HG02588 (cell line): ENCODE results near the gene PICALM.
"Not testable (repeated sequence)": the region's sequence is repeated elsewhere in the genome, so short reads cannot be mapped to it uniquely, and the experiment has no call there.

ENCODE experiments used
- ATAC-seq: cut with Tn5 transposase; IDR thresholded peaks from one replicate; pipeline ENCODE4 v1.9.1; 2021; ENCODE audit warnings: mild to moderate bottlenecking, moderate library complexity; ENCODE audit not compliant: unreplicated experiment

Gene PICALM

GRCh38 chr11:86068951-86069407 is at the start of gene PICALM:
Gene PICALM, minus strand, starts transcription at chr11:86069084. Its CDS starts 304 bp downstream, at chr11:86068780.
- peak; percentile 84 for ATAC-seq

- no peak for ATAC-seq
These were observed 49.4 kb upstream of the PICALM start for GRCh38 chr11:86118253-86118652.

GRCh38 chr11:86117712-86118063 is 48.8 kb upstream of the PICALM start:
- no peak for ATAC-seq

GRCh38 chr11:86117001-86117711 is 48.3 kb upstream of the PICALM start:
- no peak for ATAC-seq

GRCh38 chr11:86116386-86116726 is 47.5 kb upstream of the PICALM start:
- peak; percentile 89 for ATAC-seq

- ATAC-seq, result peak; percentile 37
These were observed 46.9 kb upstream of the PICALM start for GRCh38 chr11:86115542-86116385.

GRCh38 chr11:86108890-86109638 is 40.2 kb upstream of the PICALM start:
- no peak for ATAC-seq

- ATAC-seq, result no peak
These were observed 39.3 kb upstream of the PICALM start for GRCh38 chr11:86108191-86108590.

- ATAC-seq, result no peak
These were observed 38.0 kb upstream of the PICALM start for GRCh38 chr11:86106916-86107315.

- not testable (repeated sequence) for ATAC-seq
These were observed 37.1 kb upstream of the PICALM start for GRCh38 chr11:86106031-86106430.

- not testable (repeated sequence) for ATAC-seq
These were observed 36.7 kb upstream of the PICALM start for GRCh38 chr11:86105601-86106000.

- ATAC-seq, result no peak
These were observed 34.9 kb upstream of the PICALM start for GRCh38 chr11:86103808-86104207.

GRCh38 chr11:86101941-86102407 is 33.1 kb upstream of the PICALM start:
- no peak for ATAC-seq

GRCh38 chr11:86101493-86101892 is 32.6 kb upstream of the PICALM start:
- no peak for ATAC-seq

GRCh38 chr11:86099874-86100273 is 31.0 kb upstream of the PICALM start:
- no peak for ATAC-seq

- ATAC-seq, result no peak
These were observed 29.1 kb upstream of the PICALM start for GRCh38 chr11:86097980-86098379.

- ATAC-seq, result no peak
These were observed 22.7 kb upstream of the PICALM start for GRCh38 chr11:86091566-86091965.

- no peak for ATAC-seq
These were observed 22.2 kb upstream of the PICALM start for GRCh38 chr11:86091086-86091485.

GRCh38 chr11:86089659-86090058 is 20.8 kb upstream of the PICALM start:
- no peak for ATAC-seq

GRCh38 chr11:86087688-86088087 is 18.8 kb upstream of the PICALM start:
- ATAC-seq, result not testable (repeated sequence)

GRCh38 chr11:86087256-86087655 is 18.4 kb upstream of the PICALM start:
- no peak for ATAC-seq
